ENCODE results near the gene NUFIP2. TPM values are rescaled to one million over a fixed set of nuclear protein-coding genes. Genes with fewer than 3 reads are reported as not detected.

The NUFIP2 gene
- total and polyA plus RNA-seq, 12 donors = 7.1 to 58.3 (median 39.3) TPM

DNA sequence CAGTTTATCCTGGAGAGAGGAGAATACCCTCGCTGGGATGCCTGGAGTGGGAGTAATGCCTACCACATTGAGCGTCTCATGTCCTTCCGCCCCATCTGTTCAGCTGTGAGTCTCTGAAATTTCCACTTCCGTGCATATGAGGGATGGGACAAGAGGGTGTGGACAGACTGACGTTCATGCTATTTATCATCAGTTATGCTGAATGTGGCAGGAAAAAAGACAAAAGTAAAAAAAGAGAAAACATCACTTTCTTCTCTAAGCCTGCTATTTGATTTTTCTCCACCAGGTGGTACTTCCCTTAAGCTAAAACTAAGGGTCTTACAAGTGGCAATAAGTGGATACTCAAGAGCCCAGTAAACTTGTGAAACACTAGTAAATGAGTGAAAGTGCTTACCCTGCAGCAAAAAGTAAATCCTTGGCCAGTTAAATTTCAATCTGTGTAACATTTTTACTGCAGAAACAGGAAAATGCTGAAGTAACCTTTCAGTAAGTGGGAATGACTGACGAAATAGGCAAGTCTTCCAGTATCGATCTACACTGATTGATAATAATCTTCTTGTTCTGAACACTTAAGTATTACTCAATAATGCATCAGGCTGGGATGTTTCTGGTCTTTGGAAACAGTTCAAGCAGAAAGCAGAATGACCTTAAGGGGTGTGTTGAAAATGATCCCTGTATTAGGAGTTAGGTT is 41.7 kb downstream of the NUFIP2 start:
- H3K4me3 ChIP-seq = no peak overlapping the region
- H3K27ac ChIP-seq = no peak overlapping the region
- TF ChIP-seq, protein P1, sequence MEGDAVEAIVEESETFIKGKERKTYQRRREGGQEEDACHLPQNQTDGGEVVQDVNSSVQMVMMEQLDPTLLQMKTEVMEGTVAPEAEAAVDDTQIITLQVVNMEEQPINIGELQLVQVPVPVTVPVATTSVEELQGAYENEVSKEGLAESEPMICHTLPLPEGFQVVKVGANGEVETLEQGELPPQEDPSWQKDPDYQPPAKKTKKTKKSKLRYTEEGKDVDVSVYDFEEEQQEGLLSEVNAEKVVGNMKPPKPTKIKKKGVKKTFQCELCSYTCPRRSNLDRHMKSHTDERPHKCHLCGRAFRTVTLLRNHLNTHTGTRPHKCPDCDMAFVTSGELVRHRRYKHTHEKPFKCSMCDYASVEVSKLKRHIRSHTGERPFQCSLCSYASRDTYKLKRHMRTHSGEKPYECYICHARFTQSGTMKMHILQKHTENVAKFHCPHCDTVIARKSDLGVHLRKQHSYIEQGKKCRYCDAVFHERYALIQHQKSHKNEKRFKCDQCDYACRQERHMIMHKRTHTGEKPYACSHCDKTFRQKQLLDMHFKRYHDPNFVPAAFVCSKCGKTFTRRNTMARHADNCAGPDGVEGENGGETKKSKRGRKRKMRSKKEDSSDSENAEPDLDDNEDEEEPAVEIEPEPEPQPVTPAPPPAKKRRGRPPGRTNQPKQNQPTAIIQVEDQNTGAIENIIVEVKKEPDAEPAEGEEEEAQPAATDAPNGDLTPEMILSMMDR (IDR thresholded peaks at IDR 0.05) = peak in 8 of 9 donors; percentile 13 to 48 (median 40)
- H3K9me3 ChIP-seq = no peaks in the 10 kb centered on the region
- 79% methylated on average over 7 of the region's 7 CpGs for WGBS, 2 donors
- ATAC-seq (no peak), DNase-seq (no peak)
- intact Hi-C loops (cut with DNase I) = no loop called here
- H3K4me1 ChIP-seq = peaks cover 0 to 37% (median 25%) of the 10 kb centered on the region in 9 donors
- H3K27me3 ChIP-seq = no peaks in the 10 kb centered on the region
- H3K36me3 ChIP-seq = peaks cover 0 to 31% (median 0%) of the 10 kb centered on the region in 9 donors

DNA sequence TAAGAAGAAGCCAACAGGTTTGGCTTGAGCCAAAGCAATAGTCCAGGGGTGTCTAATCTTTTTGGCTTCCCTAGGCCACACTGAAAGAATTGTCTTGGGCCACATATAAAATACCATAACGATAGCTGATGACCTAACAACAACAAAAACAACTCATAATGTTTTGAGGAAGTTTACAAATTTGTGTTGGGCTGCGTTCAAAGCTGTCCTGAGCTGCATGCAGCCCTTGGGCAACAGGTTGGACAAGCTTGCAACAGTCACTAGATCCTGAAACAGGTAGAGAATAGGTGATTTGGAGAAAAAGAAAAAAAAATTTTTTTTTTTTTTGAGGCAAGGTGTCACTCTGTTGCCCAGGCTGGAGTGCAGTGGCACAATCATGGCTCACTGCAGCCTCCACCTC is 42.8 kb downstream of the NUFIP2 start:
- intact Hi-C loops (cut with DNase I) = no loop called here
- no peak overlapping the region for H3K27ac ChIP-seq
- no peaks in the 10 kb centered on the region for H3K9me3 ChIP-seq
- peaks cover 0 to 26% (median 14%) of the 10 kb centered on the region in 9 donors for H3K4me1 ChIP-seq
- DNase-seq = no peak
- H3K27me3 ChIP-seq = no peaks in the 10 kb centered on the region
- peaks cover 0 to 31% (median 0%) of the 10 kb centered on the region in 9 donors for H3K36me3 ChIP-seq
- ATAC-seq = no peak
- no peak overlapping the region for H3K4me3 ChIP-seq
- 78 to 89% methylated on average over 2 of the region's 2 CpGs for WGBS, 2 donors
- TF ChIP-seq, protein P1 (IDR thresholded peaks at IDR 0.05) = no peak

- Histone ChIP-seq H3K36me3 (peaks cover 0 to 31% (median 0%) of the 10 kb centered on the region in 9 donors), H3K9me3 (no peaks in the 10 kb centered on the region), H3K4me1 (peaks cover 0 to 21% (median 9%) of the 10 kb centered on the region in 9 donors), H3K27ac (no peak overlapping the region), H3K4me3 (no peak overlapping the region), H3K27me3 (no peaks in the 10 kb centered on the region)
- TF ChIP-seq, protein P1 (IDR thresholded peaks at IDR 0.05) = no peak
- ATAC-seq (no peak), DNase-seq (no peak)
- intact Hi-C loops (cut with DNase I) = no loop called here
- WGBS, 2 donors = 83 to 90% methylated on average over 1 of the region's 1 CpG
Observed at GRCh38 chr17:29250666-29251065, 43.3 kb downstream of the NUFIP2 start.

- DNase-seq (no peak), ATAC-seq (peak in 1 of 8 donors; percentile 42)
- H3K4me3 ChIP-seq = no peak overlapping the region
- H3K9me3 ChIP-seq = no peaks in the 10 kb centered on the region
- H3K27me3 ChIP-seq = no peaks in the 10 kb centered on the region
- no peak overlapping the region for H3K27ac ChIP-seq
- intact Hi-C loops (cut with DNase I) = loop anchor here in 1 of 10 donors (5.0 kb wide), 1 partner anchor 38 kb away; no protein-coding TSS in a partner anchor
- peaks cover 0 to 20% (median 0%) of the 10 kb centered on the region in 9 donors for H3K36me3 ChIP-seq
- H3K4me1 ChIP-seq = peaks cover 0 to 9% (median 0%) of the 10 kb centered on the region in 9 donors
- WGBS, 2 donors = 84% methylated on average over 5 of the region's 5 CpGs
- TF ChIP-seq, protein P1 (IDR thresholded peaks at IDR 0.05) = no peak
Observed at GRCh38 chr17:29248845-29249244, 45.1 kb downstream of the NUFIP2 start.

All from heart right ventricle (tissue), 16 donors.